Transverse colon (tissue), 4 donors: ENCODE data around the gene PROZ.

ENCODE experiments used
- CTCF ChIP-seq, 5 experiments: fragments of 200-600 bp in 3 of 5; fragments of 450-650 bp in 2 of 5; sonication (generic) in 3 of 5; IDR thresholded peaks; 1 replicate in 2 of 5; 2 replicates in 3 of 5; pipeline ENCODE4 v1.5.1; 2016 to 2017; ENCODE audit warnings: antibody characterized with exemption in 5 of 5, inconsistent platforms in 3 of 5, mild to moderate bottlenecking in 2 of 5, moderate library complexity in 1 of 5
- POLR2AphosphoS5 ChIP-seq, 3 donors: sonication (generic); formaldehyde crosslinking; IDR thresholded peaks; one replicate each; pipeline ENCODE4 v1.6.1; 2016; ENCODE audit warnings: antibody characterized with exemption in 3 of 3

- no peak for TF ChIP-seq CTCF (IDR thresholded peaks at IDR 0.05)
- no peak for TF ChIP-seq POLR2AphosphoS5 (IDR thresholded peaks at IDR 0.05)
Observed at GRCh38 chr13:113116871-113117271, 41.6 kb upstream of the PROZ start.
